ENCODE data around the gene GRB2. TPM values are rescaled to one million over a fixed set of nuclear protein-coding genes. Genes with fewer than 3 reads are reported as not detected.

Gene GRB2
- total RNA-seq, 1 experiment from 2014 or later, result 92.6 TPM

DNA sequence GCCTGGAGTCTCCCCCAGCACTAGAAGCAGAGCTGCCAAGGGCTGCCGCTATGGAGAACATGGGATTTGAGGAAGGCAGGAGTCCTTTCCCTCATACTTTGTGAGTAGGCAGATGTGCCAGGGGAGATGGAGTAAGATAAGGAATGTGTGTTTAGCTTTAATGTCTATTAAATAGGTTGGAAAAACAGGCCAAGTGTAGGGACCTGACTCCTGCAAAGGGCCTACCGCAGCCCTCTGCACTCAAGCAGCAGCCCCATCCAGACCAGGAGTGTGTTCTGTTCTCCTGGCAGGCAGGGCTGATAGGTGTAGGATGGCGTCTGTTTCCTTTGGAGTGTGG is 132.7 kb downstream of the GRB2 start (continued):
- TF ChIP-seq RELA (CRISPR knock-in tag; IDR thresholded peaks at IDR 0.05; ENCODE audit: borderline replicate concordance) (no peak), NR2C2 (CRISPR knock-in tag; IDR thresholded peaks at IDR 0.05) (no peak), NR3C1 (CRISPR knock-in tag; conservative IDR thresholded peaks at IDR 0.05; ENCODE audit: low read depth) (no peak), NFATC4 (CRISPR knock-in tag; IDR thresholded peaks at IDR 0.05) (no peak)

GRCh38 chr17:75271955-75272847 is 133.3 kb downstream of the GRB2 start:
- H3K4me1 Mint-ChIP-seq, result peaks cover 19% of the 10 kb centered on the region
- POLR2A ChIA-PET, result interaction anchor here (1.1 to 3.1 kb wide), 2 partner anchors 11 to 17 kb away, joined by 3 to 17 read pairs; partner anchors contain the start of genes GGA3, MRPS7 and SLC25A19
- peaks cover 19% of the 10 kb centered on the region for H3K36me3 Mint-ChIP-seq
- CTCF ChIA-PET, result interaction anchor here (0.5 to 8.7 kb wide), 28 partner anchors 10 to 771 kb away, joined by 3 to 155 read pairs (median 8); partner anchors contain the start of genes GGA3, MRPS7, SLC25A19 and SMIM5
- H3K9me3 Mint-ChIP-seq, result no peaks in the 10 kb centered on the region
- DNase-seq (ENCODE audit: low spot score) (no peak), ATAC-seq (no peak)
- peak overlapping the region; percentile 79 for H3K4me3 Mint-ChIP-seq
- TF ChIP-seq PRDM15 (CRISPR knock-in tag; IDR thresholded peaks at IDR 0.05) (peak; percentile 22; the same call in 1 of the 2 replicates), ZNF138 (CRISPR knock-in tag; conservative IDR thresholded peaks at IDR 0.05) (no peak)
- TF ChIP-seq, protein P1, sequence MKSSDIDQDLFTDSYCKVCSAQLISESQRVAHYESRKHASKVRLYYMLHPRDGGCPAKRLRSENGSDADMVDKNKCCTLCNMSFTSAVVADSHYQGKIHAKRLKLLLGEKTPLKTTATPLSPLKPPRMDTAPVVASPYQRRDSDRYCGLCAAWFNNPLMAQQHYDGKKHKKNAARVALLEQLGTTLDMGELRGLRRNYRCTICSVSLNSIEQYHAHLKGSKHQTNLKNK (CRISPR knock-in tag; IDR thresholded peaks at IDR 0.05), result no peak
- no peaks in the 10 kb centered on the region for H3K27me3 Mint-ChIP-seq (ENCODE audit: low read depth)
- H3K27ac Mint-ChIP-seq, result no peak overlapping the region; the same call in 1 of the 2 replicates

- peak; percentile 78 for DNase-seq (ENCODE audit: low spot score)
- H3K27me3 Mint-ChIP-seq (ENCODE audit: low read depth), result no peaks in the 10 kb centered on the region
- POLR2A ChIA-PET, result interaction anchor here (0.6 to 3.1 kb wide), 6 partner anchors 10 to 135 kb away, joined by 3 to 24 read pairs (median 4); partner anchors contain the start of genes GGA3, MRPS7 and SLC25A19
- peak overlapping the region; percentile 79 for H3K4me3 Mint-ChIP-seq
- H3K27ac Mint-ChIP-seq, result no peak overlapping the region
- CTCF ChIA-PET, result interaction anchor here (0.5 to 8.7 kb wide), 106 partner anchors 8 to 1239 kb away, joined by 3 to 155 read pairs (median 4); partner anchors contain the start of genes ARMC7, ATP5PD, CDR2L and GALK1
- H3K9me3 Mint-ChIP-seq, result no peaks in the 10 kb centered on the region
- peak; percentile 31 for ATAC-seq
- H3K36me3 Mint-ChIP-seq, result peaks cover 20% of the 10 kb centered on the region
- H3K4me1 Mint-ChIP-seq, result peaks cover 19% of the 10 kb centered on the region
- TF ChIP-seq, protein P2, sequence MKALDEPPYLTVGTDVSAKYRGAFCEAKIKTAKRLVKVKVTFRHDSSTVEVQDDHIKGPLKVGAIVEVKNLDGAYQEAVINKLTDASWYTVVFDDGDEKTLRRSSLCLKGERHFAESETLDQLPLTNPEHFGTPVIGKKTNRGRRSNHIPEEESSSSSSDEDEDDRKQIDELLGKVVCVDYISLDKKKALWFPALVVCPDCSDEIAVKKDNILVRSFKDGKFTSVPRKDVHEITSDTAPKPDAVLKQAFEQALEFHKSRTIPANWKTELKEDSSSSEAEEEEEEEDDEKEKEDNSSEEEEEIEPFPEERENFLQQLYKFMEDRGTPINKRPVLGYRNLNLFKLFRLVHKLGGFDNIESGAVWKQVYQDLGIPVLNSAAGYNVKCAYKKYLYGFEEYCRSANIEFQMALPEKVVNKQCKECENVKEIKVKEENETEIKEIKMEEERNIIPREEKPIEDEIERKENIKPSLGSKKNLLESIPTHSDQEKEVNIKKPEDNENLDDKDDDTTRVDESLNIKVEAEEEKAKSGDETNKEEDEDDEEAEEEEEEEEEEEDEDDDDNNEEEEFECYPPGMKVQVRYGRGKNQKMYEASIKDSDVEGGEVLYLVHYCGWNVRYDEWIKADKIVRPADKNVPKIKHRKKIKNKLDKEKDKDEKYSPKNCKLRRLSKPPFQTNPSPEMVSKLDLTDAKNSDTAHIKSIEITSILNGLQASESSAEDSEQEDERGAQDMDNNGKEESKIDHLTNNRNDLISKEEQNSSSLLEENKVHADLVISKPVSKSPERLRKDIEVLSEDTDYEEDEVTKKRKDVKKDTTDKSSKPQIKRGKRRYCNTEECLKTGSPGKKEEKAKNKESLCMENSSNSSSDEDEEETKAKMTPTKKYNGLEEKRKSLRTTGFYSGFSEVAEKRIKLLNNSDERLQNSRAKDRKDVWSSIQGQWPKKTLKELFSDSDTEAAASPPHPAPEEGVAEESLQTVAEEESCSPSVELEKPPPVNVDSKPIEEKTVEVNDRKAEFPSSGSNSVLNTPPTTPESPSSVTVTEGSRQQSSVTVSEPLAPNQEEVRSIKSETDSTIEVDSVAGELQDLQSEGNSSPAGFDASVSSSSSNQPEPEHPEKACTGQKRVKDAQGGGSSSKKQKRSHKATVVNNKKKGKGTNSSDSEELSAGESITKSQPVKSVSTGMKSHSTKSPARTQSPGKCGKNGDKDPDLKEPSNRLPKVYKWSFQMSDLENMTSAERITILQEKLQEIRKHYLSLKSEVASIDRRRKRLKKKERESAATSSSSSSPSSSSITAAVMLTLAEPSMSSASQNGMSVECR (CRISPR knock-in tag; IDR thresholded peaks at IDR 0.05; ENCODE audit: borderline replicate concordance), result no peak; the same call in 1 of the 2 replicates
- TF ChIP-seq ZNF317 (CRISPR knock-in tag; IDR thresholded peaks at IDR 0.05; ENCODE audit: borderline replicate concordance, low read depth) (no peak), RELA (CRISPR knock-in tag; IDR thresholded peaks at IDR 0.05; ENCODE audit: borderline replicate concordance) (peak; percentile 87; the same call in 1 of the 2 replicates), ZNF416 (CRISPR knock-in tag; IDR thresholded peaks at IDR 0.05) (no peak), ZBTB21 (CRISPR knock-in tag; IDR thresholded peaks at IDR 0.05; ENCODE audit: borderline replicate concordance) (0 out of 2 replicates have a peak, but pooled peaks have one; percentile 42), CTCF (IDR thresholded peaks at IDR 0.05) (peak; percentile 83), ESRRA (CRISPR knock-in tag; IDR thresholded peaks at IDR 0.05; ENCODE audit: borderline replicate concordance) (peak; percentile 73; the same call in 1 of the 2 replicates), IRF2 (CRISPR knock-in tag; IDR thresholded peaks at IDR 0.05; ENCODE audit: borderline replicate concordance, low read depth) (0 out of 2 replicates have a peak, but pooled peaks have one; percentile 15)
- TF ChIP-seq, protein P3, sequence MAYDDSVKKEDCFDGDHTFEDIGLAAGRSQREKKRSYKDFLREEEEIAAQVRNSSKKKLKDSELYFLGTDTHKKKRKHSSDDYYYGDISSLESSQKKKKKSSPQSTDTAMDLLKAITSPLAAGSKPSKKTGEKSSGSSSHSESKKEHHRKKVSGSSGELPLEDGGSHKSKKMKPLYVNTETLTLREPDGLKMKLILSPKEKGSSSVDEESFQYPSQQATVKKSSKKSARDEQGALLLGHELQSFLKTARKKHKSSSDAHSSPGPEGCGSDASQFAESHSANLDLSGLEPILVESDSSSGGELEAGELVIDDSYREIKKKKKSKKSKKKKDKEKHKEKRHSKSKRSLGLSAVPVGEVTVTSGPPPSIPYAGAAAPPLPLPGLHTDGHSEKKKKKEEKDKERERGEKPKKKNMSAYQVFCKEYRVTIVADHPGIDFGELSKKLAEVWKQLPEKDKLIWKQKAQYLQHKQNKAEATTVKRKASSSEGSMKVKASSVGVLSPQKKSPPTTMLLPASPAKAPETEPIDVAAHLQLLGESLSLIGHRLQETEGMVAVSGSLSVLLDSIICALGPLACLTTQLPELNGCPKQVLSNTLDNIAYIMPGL (CRISPR knock-in tag; IDR thresholded peaks at IDR 0.05), result peak; percentile 35
- TF ChIP-seq, protein P1 (CRISPR knock-in tag; IDR thresholded peaks at IDR 0.05), result no peak
Measured at GRCh38 chr17:75271233-75271954, 134.1 kb downstream of the GRB2 start.
